Neuronal stem cell (in vitro differentiated cells): ENCODE measurements around the gene ABCA3.

Experiments
- DNase-seq: peaks from one replicate; pipeline ENCODE4 v3.0.0-alpha.2; 2013; ENCODE audit warnings: low spot score
- H2AFZ ChIP-seq: one replicate; pipeline ENCODE4 v1.6.1; 2013; ENCODE audit warnings: mild to moderate bottlenecking, low read length, inconsistent platforms
- H2AK5ac ChIP-seq: 2 replicates; pipeline ENCODE4 v1.6.1; 2013; ENCODE audit warnings: low read depth, mild to moderate bottlenecking, inconsistent platforms, low read length, moderate library complexity, mixed read lengths
- H2BK120ac ChIP-seq: 2 replicates; pipeline ENCODE4 v1.6.1; 2013; ENCODE audit warnings: low read depth, mild to moderate bottlenecking, inconsistent platforms, low read length, moderate library complexity, mixed read lengths
- H2BK12ac ChIP-seq: one replicate; pipeline ENCODE4 v1.6.1; 2013; ENCODE audit warnings: low read length, inconsistent platforms
- H2BK15ac ChIP-seq: 2 replicates; pipeline ENCODE4 v1.6.1; 2013; ENCODE audit warnings: mild to moderate bottlenecking, low read length, inconsistent platforms, mixed read lengths
- H2BK5ac ChIP-seq: one replicate; pipeline ENCODE4 v1.6.1; 2013; ENCODE audit warnings: inconsistent platforms, mild to moderate bottlenecking, low read length, moderate library complexity
- H3K14ac ChIP-seq: one replicate; pipeline ENCODE4 v1.6.1; 2013; ENCODE audit warnings: low read length, inconsistent platforms
- H3K18ac ChIP-seq: 2 replicates; pipeline ENCODE4 v1.6.1; 2013; ENCODE audit warnings: low read length, inconsistent platforms
- H3K23ac ChIP-seq: 2 replicates; pipeline ENCODE4 v1.6.1; 2013; ENCODE audit warnings: low read depth, mild to moderate bottlenecking, mixed read lengths, low read length, inconsistent platforms; ENCODE audit not compliant: poor library complexity
- H3K27ac ChIP-seq: replicated peaks from 3 replicates; pipeline ENCODE4 v1.5.1; 2013; ENCODE audit warnings: low read length, inconsistent platforms
- H3K27me3 ChIP-seq, 3 experiments: 2 replicates each; pipeline ENCODE4 v1.6.1; 2013; ENCODE audit warnings: low read length in 3 of 3, mild to moderate bottlenecking in 2 of 3, inconsistent platforms in 1 of 3, low read depth in 1 of 3, mixed read lengths in 1 of 3, moderate library complexity in 1 of 3; ENCODE audit not compliant: control insufficient read depth in 3 of 3, insufficient read depth in 3 of 3
- H3K36me3 ChIP-seq, 2 donors: replicated peaks in 1 of 2; 2 replicates each; pipeline ENCODE4 v1.6.1; 2013; ENCODE audit warnings: low read length in 2 of 2; ENCODE audit not compliant: control insufficient read depth in 2 of 2, insufficient read depth in 2 of 2
- H3K4ac ChIP-seq: 2 replicates; pipeline ENCODE4 v1.6.1; 2013; ENCODE audit warnings: inconsistent platforms, mild to moderate bottlenecking, low read length, moderate library complexity
- H3K4me1 ChIP-seq, 2 donors: 1 replicate in 1 of 2; 2 replicates in 1 of 2; pipeline ENCODE4 v1.6.1; 2013; ENCODE audit warnings: low read length in 2 of 2, low read depth in 1 of 2; ENCODE audit not compliant: control insufficient read depth in 2 of 2, insufficient read depth in 1 of 2
- H3K4me2 ChIP-seq: one replicate; pipeline ENCODE4 v1.6.1; 2013; ENCODE audit warnings: mild to moderate bottlenecking, low read length, inconsistent platforms; ENCODE audit not compliant: insufficient read depth, poor library complexity, severe bottlenecking
- H3K4me3 ChIP-seq, 2 donors: 2 replicates each; pipeline ENCODE4 v1.5.1; 2013; ENCODE audit warnings: low read length in 2 of 2, mild to moderate bottlenecking in 2 of 2, inconsistent platforms in 1 of 2, moderate library complexity in 1 of 2
- H3K79me1 ChIP-seq: one replicate; pipeline ENCODE4 v1.6.1; 2013; ENCODE audit warnings: low read depth, mild to moderate bottlenecking, inconsistent platforms, low read length, moderate library complexity
- H3K9ac ChIP-seq: one replicate; pipeline ENCODE4 v1.6.1; 2013; ENCODE audit warnings: mild to moderate bottlenecking, low read depth, low read length, inconsistent platforms; ENCODE audit not compliant: poor library complexity
- H3K9me3 ChIP-seq, 2 donors: replicated peaks in 1 of 2; 2 replicates each; pipeline versions ENCODE3 to v1.6.1; 2013; ENCODE audit warnings: low read length in 2 of 2, mild to moderate bottlenecking in 2 of 2, inconsistent platforms in 1 of 2, low read depth in 1 of 2, mixed read lengths in 1 of 2, moderate library complexity in 1 of 2; ENCODE audit not compliant: control insufficient read depth in 2 of 2, insufficient read depth in 1 of 2
- H4K8ac ChIP-seq: one replicate; pipeline ENCODE4 v1.6.1; 2013; ENCODE audit warnings: low read depth, mild to moderate bottlenecking, inconsistent platforms, low read length, moderate library complexity
- H4K91ac ChIP-seq: one replicate; pipeline ENCODE4 v1.6.1; 2013; ENCODE audit warnings: low read length, low read depth, mild to moderate bottlenecking, inconsistent platforms; ENCODE audit not compliant: poor library complexity
- WGBS, 2 donors: extraction: QIAGEN DNeasy Blood & Tissue Kit; methylation state at CpG; one replicate each; pipeline ENCODE4 v1.1.7; 2013; ENCODE audit warnings: missing lambda C conversion rate in 2 of 2, mixed read lengths in 1 of 2; ENCODE audit not compliant: insufficient read length in 2 of 2, insufficient replicate concordance in 1 of 2; ENCODE audit errors: extremely low coverage in 2 of 2; 5-methylcytosine and 5-hydroxymethylcytosine counted together

Gene ABCA3

DNA sequence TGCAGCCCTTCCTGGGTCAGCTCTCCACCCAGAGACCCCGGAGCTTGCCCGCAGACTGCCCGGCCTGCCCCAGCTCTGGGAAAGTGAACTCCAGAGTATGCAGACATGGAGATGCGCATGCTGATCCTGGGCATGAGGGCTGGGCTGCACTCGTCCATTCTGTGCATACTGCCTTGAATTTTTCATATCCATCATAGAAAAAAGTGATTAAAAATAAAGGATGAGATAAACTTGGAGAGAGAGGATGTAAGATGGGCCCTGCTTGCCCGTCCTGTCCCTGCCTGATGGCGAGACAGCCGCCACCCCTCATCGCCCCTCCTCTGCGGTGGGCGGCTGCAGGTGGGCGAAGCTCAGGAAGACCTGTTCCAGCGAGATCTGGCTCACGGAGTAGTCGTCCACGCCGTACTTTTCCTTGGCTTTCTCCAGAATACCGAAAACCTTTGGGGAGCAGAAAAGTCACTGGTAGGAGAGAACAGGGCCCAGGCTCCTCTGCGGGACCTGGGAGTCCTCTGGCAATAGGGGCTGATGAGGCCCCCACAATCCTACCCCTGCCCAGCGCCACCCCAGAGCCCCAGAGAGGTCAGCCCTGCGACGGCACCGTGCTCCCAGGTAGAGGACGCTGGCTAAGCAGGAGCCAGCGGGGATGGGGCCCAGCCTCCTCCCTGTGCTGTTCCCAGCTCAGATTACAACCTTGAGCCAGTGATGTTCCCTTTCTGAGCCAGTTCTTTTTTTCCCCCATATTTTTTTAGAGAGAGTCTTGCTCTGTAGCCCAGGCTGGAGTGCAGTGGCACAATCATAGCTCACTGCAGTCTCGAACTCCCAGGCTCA, 63.9 kb downstream of the ABCA3 start:
- Histone ChIP-seq H3K14ac (no peak overlapping the region), H2BK5ac (no peak overlapping the region), H2BK12ac (no peak overlapping the region), H3K9ac (no peak overlapping the region), H3K79me1 (peaks cover 5% of the 10 kb centered on the region), H3K36me3 (peaks cover 0 to 12% of the 10 kb centered on the region in 2 donors), H2AK5ac (peak overlapping the region; percentile 35), H3K27ac (no peak overlapping the region), H3K4me3 (no peak overlapping the region), H2AFZ (no peak overlapping the region), H2BK15ac (no peak overlapping the region), H4K8ac (no peak overlapping the region), H4K91ac (peak overlapping the region; percentile 43), H3K23ac (no peak overlapping the region), H2BK120ac (no peak overlapping the region), H3K4me1 (no peaks in the 10 kb centered on the region), H3K27me3 (no peaks in the 10 kb centered on the region), H3K9me3 (no peaks in the 10 kb centered on the region), H3K18ac (no peak overlapping the region), H3K4ac (no peak overlapping the region), H3K4me2 (no peak overlapping the region)
- DNase-seq = no peak
- no CpG with 5 or more reads among the region's 26 CpGs for WGBS, 2 donors

DNA sequence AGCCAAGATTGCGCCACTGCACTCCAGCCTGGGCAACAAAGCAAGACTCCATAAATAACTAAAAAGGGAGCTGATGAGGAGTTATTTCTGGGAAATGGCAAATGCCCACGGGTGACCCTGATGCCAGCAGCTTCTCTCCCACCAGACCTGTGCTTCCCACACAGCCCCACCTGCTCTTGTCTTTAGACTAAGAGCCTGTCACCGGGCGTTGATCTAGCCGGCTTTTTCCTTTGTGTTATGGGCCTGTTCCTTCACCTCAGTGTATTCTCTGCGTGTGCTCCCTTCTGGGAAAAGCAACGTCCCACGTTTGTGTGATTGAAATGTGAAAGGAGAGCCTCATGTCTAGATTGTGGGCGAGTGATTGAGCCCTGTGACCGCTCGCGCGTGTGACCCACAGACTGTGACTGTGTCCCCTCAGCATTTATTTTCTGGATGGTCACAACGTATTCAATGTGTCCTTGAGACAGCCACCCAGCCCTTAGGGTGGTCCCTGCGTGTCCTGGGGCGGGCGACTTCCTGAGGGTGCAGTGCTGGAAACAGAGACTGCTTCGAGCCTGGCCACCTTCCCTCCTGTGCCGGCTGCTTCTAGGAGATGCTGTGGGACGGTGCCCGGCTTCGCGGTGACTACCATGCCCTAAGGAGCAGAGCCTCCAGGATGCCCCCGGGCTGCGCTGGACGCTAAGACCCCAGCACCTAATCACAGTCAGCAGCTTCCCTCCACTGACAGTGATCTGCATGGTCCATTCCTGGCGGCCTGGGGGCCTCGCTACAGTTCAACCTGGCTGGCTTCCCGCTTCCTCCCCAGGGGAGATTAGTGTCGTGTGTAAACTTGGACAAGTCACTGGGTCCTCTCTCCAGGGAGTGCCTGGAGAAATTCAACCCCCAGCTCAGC, 64.8 kb downstream of the ABCA3 start:
- H4K91ac ChIP-seq = no peak overlapping the region
- H3K4me2 ChIP-seq = no peak overlapping the region
- H3K9me3 ChIP-seq = no peaks in the 10 kb centered on the region
- H3K36me3 ChIP-seq = peaks cover 0 to 11% of the 10 kb centered on the region in 2 donors
- no peak overlapping the region for H2BK15ac ChIP-seq
- H3K23ac ChIP-seq = no peak overlapping the region
- no peak overlapping the region for H3K4me3 ChIP-seq
- H3K27ac ChIP-seq = no peak overlapping the region
- H2BK120ac ChIP-seq = no peak overlapping the region
- no peak overlapping the region for H2BK5ac ChIP-seq
- no peaks in the 10 kb centered on the region for H3K27me3 ChIP-seq
- H3K79me1 ChIP-seq = peaks cover 6% of the 10 kb centered on the region
- H3K18ac ChIP-seq = no peak overlapping the region
- H3K14ac ChIP-seq = no peak overlapping the region
- no peaks in the 10 kb centered on the region for H3K4me1 ChIP-seq
- H3K9ac ChIP-seq = no peak overlapping the region
- H4K8ac ChIP-seq = no peak overlapping the region
- H2AK5ac ChIP-seq = no peak overlapping the region
- no peak for DNase-seq
- H3K4ac ChIP-seq = no peak overlapping the region
- H2AFZ ChIP-seq = no peak overlapping the region
- no CpG with 5 or more reads among the region's 30 CpGs for WGBS, 2 donors
- no peak overlapping the region for H2BK12ac ChIP-seq

DNA sequence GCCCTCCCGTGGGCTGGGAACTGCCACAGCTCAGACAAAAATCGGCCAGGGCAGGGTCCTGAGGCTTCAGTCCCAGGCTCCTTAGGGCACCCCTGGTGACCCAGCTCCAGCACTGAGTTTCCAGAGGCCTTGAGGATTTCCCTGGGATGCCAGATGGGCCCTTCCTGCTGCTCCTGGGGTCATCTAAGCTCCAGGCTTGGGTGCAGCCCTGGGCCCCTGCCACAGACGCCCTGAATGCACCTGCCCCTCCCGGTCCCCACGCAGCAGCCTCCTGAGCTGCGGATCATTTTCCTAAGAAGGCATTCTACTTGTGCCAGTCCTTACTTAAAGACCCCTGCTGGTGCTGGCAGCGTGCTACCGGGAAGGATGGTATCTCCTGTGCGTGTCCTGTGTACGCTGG, 66.6 kb downstream of the ABCA3 start:
- Histone ChIP-seq H4K91ac (no peak overlapping the region), H3K79me1 (peaks cover 11% of the 10 kb centered on the region), H3K4me2 (no peak overlapping the region), H2BK12ac (no peak overlapping the region), H2AFZ (no peak overlapping the region), H4K8ac (no peak overlapping the region), H2BK15ac (no peak overlapping the region), H3K9ac (no peak overlapping the region), H3K4me1 (peaks cover 6 to 7% of the 10 kb centered on the region in 2 donors), H2BK5ac (no peak overlapping the region), H3K36me3 (peaks cover 0 to 7% of the 10 kb centered on the region in 2 donors), H2BK120ac (no peak overlapping the region), H3K9me3 (no peaks in the 10 kb centered on the region), H3K4ac (no peak overlapping the region), H3K18ac (no peak overlapping the region), H3K23ac (no peak overlapping the region), H3K27me3 (no peaks in the 10 kb centered on the region), H3K14ac (no peak overlapping the region), H3K4me3 (no peak overlapping the region), H3K27ac (no peak overlapping the region), H2AK5ac (no peak overlapping the region)
- WGBS, 2 donors = no CpG with 5 or more reads among the region's 10 CpGs
- no peak for DNase-seq

DNA sequence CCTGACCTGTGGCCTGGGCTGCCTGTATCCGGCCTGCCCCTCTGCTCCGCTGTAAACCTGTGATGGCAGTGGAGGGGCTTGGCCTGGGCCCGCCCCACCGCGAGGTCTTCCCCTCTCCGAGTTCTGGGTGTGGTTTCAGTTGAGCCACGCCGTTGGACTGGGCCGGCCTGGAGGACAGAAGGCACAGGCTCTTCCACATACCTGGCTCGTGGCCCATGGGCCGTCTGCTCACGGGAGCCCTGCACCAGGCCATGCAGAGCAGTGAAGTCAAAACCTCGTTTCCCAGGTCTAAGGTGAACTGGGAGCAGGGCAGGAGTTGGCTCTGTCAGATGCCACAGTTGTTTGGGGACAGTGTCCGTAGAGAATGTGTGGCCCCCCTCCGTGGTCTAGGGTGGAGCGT, 67.0 kb downstream of the ABCA3 start:
- H3K4ac ChIP-seq = no peak overlapping the region
- H2BK15ac ChIP-seq = no peak overlapping the region
- no peak overlapping the region for H4K91ac ChIP-seq
- H3K4me1 ChIP-seq = peaks cover 6 to 7% of the 10 kb centered on the region in 2 donors
- no peaks in the 10 kb centered on the region for H3K9me3 ChIP-seq
- no peak overlapping the region for H2BK120ac ChIP-seq
- H3K27ac ChIP-seq = no peak overlapping the region
- peaks cover 14% of the 10 kb centered on the region for H3K79me1 ChIP-seq
- H3K27me3 ChIP-seq = no peaks in the 10 kb centered on the region
- peaks cover 0 to 7% of the 10 kb centered on the region in 2 donors for H3K36me3 ChIP-seq
- no CpG with 5 or more reads among the region's 16 CpGs for WGBS, 2 donors
- H2BK12ac ChIP-seq = no peak overlapping the region
- H3K4me2 ChIP-seq = no peak overlapping the region
- no peak overlapping the region for H3K14ac ChIP-seq
- no peak overlapping the region for H2AFZ ChIP-seq
- H2BK5ac ChIP-seq = no peak overlapping the region
- H3K9ac ChIP-seq = no peak overlapping the region
- H4K8ac ChIP-seq = no peak overlapping the region
- H3K4me3 ChIP-seq = no peak overlapping the region
- no peak overlapping the region for H3K18ac ChIP-seq
- peak overlapping the region; percentile 73 for H3K23ac ChIP-seq
- no peak for DNase-seq
- H2AK5ac ChIP-seq = no peak overlapping the region
